SU-DHL-6 (cell line): ENCODE results near the gene KRT79.

ENCODE experiments used
- CTCF ChIP-seq: fragments of 200-600 bp; sonication (generic); IDR thresholded peaks from one replicate; pipeline ENCODE4 v1.5.1; 2017; ENCODE audit warnings: antibody characterized with exemption, mild to moderate bottlenecking, low read length, moderate library complexity; ENCODE audit not compliant: insufficient read depth, poor library complexity, severe bottlenecking
- EZH2phosphoT487 ChIP-seq: fragments of 200-600 bp; sonication (generic), shearing (Covaris generic); conservative IDR thresholded peaks from 2 replicates; pipeline ENCODE4 v1.6.1; 2018; ENCODE audit warnings: mild to moderate bottlenecking, antibody characterized with exemption, low read length, moderate library complexity, mixed read lengths

- no peak for TF ChIP-seq CTCF
- no peak for TF ChIP-seq EZH2phosphoT487
These were observed 37.4 kb upstream of the KRT79 start for GRCh38 chr12:52871291-52872039.
